ENCODE measurements around the gene HPCAL1.

DNA sequence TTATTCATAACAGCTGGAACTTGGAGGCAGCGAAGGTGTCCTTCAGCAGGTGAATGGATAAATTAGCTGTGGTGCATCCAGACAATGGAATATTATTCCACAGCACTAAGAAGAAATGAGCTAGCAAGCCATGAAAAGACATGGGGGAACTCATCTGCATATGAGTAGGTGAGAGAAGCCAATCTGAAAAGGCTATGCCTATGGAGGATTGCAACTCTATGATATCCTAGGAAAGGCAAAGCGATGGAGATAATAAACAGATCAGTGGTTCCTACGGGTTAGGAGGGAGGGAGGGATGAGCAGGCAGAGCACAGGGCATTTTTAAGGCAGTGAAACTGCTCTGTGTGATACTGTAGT lies 79.3 kb downstream of the HPCAL1 start:
- TF ChIP-seq, protein P1, sequence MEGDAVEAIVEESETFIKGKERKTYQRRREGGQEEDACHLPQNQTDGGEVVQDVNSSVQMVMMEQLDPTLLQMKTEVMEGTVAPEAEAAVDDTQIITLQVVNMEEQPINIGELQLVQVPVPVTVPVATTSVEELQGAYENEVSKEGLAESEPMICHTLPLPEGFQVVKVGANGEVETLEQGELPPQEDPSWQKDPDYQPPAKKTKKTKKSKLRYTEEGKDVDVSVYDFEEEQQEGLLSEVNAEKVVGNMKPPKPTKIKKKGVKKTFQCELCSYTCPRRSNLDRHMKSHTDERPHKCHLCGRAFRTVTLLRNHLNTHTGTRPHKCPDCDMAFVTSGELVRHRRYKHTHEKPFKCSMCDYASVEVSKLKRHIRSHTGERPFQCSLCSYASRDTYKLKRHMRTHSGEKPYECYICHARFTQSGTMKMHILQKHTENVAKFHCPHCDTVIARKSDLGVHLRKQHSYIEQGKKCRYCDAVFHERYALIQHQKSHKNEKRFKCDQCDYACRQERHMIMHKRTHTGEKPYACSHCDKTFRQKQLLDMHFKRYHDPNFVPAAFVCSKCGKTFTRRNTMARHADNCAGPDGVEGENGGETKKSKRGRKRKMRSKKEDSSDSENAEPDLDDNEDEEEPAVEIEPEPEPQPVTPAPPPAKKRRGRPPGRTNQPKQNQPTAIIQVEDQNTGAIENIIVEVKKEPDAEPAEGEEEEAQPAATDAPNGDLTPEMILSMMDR (IDR thresholded peaks at IDR 0.05): no peak
- no peak for TF ChIP-seq EP300 (IDR thresholded peaks at IDR 0.05)
